HEK293 (cell line): ENCODE data around the gene SH3D19.

Experiments
- CTCF ChIA-PET: fragments of 350-600 bp; formaldehyde crosslinking; extraction: SDS; loops from one replicate; lab custom pipeline; 2021; ENCODE audit warnings: antibody characterized with exemption; lab: Yijun Ruan, JAX
- POLR2A ChIA-PET: fragments of 300-600 bp; formaldehyde crosslinking; extraction: SDS; loops from one replicate; lab custom pipeline; 2020; ENCODE audit warnings: antibody characterized with exemption, inconsistent platforms; lab: Yijun Ruan, JAX
- H3K27ac ChIP-seq: fragments of 200-500 bp; sonication (Bioruptor generic); 2 replicates; pipeline ENCODE4 v1.5.1; 2014; ENCODE audit warnings: low read depth, low read length, control low read depth, inconsistent platforms; ENCODE audit errors: extremely low read depth
- H3K36me3 ChIP-seq, 2 experiments: fragments of 200-500 bp in 1 of 2; sonication (Bioruptor generic) in 1 of 2; 1 replicate in 1 of 2; 2 replicates in 1 of 2; pipeline ENCODE4 v1.5.1; 2014 to 2017; ENCODE audit warnings: inconsistent platforms in 2 of 2, low read length in 2 of 2; ENCODE audit not compliant: control insufficient read depth in 2 of 2, insufficient read depth in 1 of 2
- H3K4me1 ChIP-seq: fragments of 200-500 bp; sonication (Bioruptor generic); 2 replicates; pipeline ENCODE4 v1.5.1; 2014; ENCODE audit warnings: mild to moderate bottlenecking, low read length, inconsistent platforms; ENCODE audit not compliant: control insufficient read depth, insufficient read depth
- H3K4me3 ChIP-seq: 2 replicates; pipeline ENCODE4 v1.5.1; 2011; ENCODE audit warnings: low read depth, mild to moderate bottlenecking, control low read depth, low read length, moderate library complexity
- H3K9me3 ChIP-seq: fragments of 200-500 bp; sonication (Bioruptor generic); 2 replicates; pipeline ENCODE4 v1.5.1; 2014; ENCODE audit warnings: low read depth, low read length, inconsistent platforms; ENCODE audit not compliant: control insufficient read depth, insufficient read depth
- BCL11B ChIP-seq: fragments of 450-650 bp; formaldehyde crosslinking; IDR thresholded peaks from 2 replicates; pipeline ENCODE4 v1.5.1; 2016; ENCODE audit warnings: low read depth, missing biosample characterization, missing genetic modification characterization
- FEZF1 ChIP-seq: fragments of 450-650 bp; formaldehyde crosslinking; IDR thresholded peaks from 2 replicates; pipeline ENCODE4 v1.5.1; 2016; ENCODE audit warnings: missing biosample characterization, missing genetic modification characterization
- KLF7 ChIP-seq: fragments of 450-650 bp; formaldehyde crosslinking; IDR thresholded peaks from 2 replicates; pipeline ENCODE4 v1.5.1; 2016; ENCODE audit warnings: missing biosample characterization, missing genetic modification characterization, borderline replicate concordance
- SCRT2 ChIP-seq: fragments of 450-650 bp; formaldehyde crosslinking; IDR thresholded peaks from 2 replicates; pipeline ENCODE4 v1.5.1; 2016; ENCODE audit warnings: missing biosample characterization, missing genetic modification characterization
- ZNF140 ChIP-seq: fragments of 450-650 bp; formaldehyde crosslinking; IDR thresholded peaks from 2 replicates; pipeline ENCODE4 v1.5.1; 2016; ENCODE audit warnings: missing biosample characterization, missing genetic modification characterization
- ZNF174 ChIP-seq: fragments of 450-650 bp; formaldehyde crosslinking; IDR thresholded peaks from 2 replicates; pipeline ENCODE4 v1.5.0; 2017; ENCODE audit warnings: missing biosample characterization, mild to moderate bottlenecking, missing genetic modification characterization
- ZNF350 ChIP-seq: fragments of 450-650 bp; formaldehyde crosslinking; IDR thresholded peaks from 2 replicates; pipeline ENCODE4 v1.5.0; 2017; ENCODE audit warnings: missing biosample characterization, mild to moderate bottlenecking, missing genetic modification characterization
- ZNF423 ChIP-seq: fragments of 450-650 bp; formaldehyde crosslinking; IDR thresholded peaks from 2 replicates; pipeline ENCODE4 v1.5.1; 2016; ENCODE audit warnings: missing biosample characterization, missing genetic modification characterization
- ZNF521 ChIP-seq: fragments of 450-650 bp; formaldehyde crosslinking; IDR thresholded peaks from 2 replicates; pipeline ENCODE4 v1.5.1; 2017; ENCODE audit warnings: missing biosample characterization, mild to moderate bottlenecking, missing genetic modification characterization
- ZNF571 ChIP-seq: fragments of 450-650 bp; formaldehyde crosslinking; IDR thresholded peaks from 2 replicates; pipeline ENCODE4 v1.5.0; 2017; ENCODE audit warnings: missing biosample characterization, missing genetic modification characterization
- ZNF600 ChIP-seq: fragments of 450-650 bp; formaldehyde crosslinking; IDR thresholded peaks from 2 replicates; pipeline ENCODE4 v1.5.1; 2016; ENCODE audit warnings: missing biosample characterization, missing genetic modification characterization
- ZNF837 ChIP-seq: fragments of 450-650 bp; formaldehyde crosslinking; IDR thresholded peaks from 2 replicates; pipeline ENCODE4 v1.5.1; 2016; ENCODE audit warnings: missing biosample characterization, missing genetic modification characterization
- TF ChIP-seq, protein P1 (sequence below): fragments of 450-650 bp; formaldehyde crosslinking; IDR thresholded peaks from 2 replicates; pipeline ENCODE4 v1.5.1; 2016; ENCODE audit warnings: missing biosample characterization, missing genetic modification characterization
- TF ChIP-seq, protein P2 (sequence below): fragments of 450-650 bp; formaldehyde crosslinking; IDR thresholded peaks from 2 replicates; pipeline ENCODE4 v1.5.1; 2016; ENCODE audit warnings: missing biosample characterization, missing genetic modification characterization
- TF ChIP-seq, protein P3 (sequence below): fragments of 450-650 bp; formaldehyde crosslinking; conservative IDR thresholded peaks from 2 replicates; pipeline ENCODE4 v1.5.1; 2016; ENCODE audit warnings: low read depth, missing biosample characterization, missing genetic modification characterization
- TF ChIP-seq, protein P4 (sequence below): fragments of 450-650 bp; formaldehyde crosslinking; IDR thresholded peaks from 2 replicates; pipeline ENCODE4 v1.5.1; 2016; ENCODE audit warnings: missing biosample characterization, missing genetic modification characterization, low read depth
- TF ChIP-seq, protein P5 (sequence below): fragments of 450-650 bp; formaldehyde crosslinking; IDR thresholded peaks from 2 replicates; pipeline ENCODE4 v1.5.1; 2016; ENCODE audit warnings: missing biosample characterization, missing genetic modification characterization

Gene SH3D19

DNA sequence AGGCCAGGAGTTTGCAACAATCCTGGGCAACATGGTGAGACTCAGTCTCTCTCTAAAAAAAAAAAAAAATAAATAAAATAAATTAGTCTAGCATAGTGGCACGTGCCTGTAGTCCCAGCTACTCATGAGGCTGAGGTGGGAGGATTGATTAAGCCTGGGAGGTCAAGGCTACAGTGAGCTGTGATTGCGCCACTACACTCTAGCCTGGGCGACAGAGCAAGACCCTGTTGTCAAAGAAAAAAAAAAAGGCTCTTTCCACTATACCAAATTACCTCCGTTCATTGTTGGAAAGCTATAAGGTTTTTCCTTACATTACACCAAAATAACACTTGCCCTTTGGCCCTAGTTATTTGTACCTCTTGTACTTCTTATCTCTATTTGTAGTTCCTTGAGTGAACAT, 58.3 kb downstream of the SH3D19 start:
- no peaks in the 10 kb centered on the region for H3K4me1 ChIP-seq
- no peak overlapping the region for H3K4me3 ChIP-seq
- H3K9me3 ChIP-seq: no peaks in the 10 kb centered on the region
- POLR2A ChIA-PET: no interaction called here
- H3K27ac ChIP-seq: no peak overlapping the region
- TF ChIP-seq, protein P1, sequence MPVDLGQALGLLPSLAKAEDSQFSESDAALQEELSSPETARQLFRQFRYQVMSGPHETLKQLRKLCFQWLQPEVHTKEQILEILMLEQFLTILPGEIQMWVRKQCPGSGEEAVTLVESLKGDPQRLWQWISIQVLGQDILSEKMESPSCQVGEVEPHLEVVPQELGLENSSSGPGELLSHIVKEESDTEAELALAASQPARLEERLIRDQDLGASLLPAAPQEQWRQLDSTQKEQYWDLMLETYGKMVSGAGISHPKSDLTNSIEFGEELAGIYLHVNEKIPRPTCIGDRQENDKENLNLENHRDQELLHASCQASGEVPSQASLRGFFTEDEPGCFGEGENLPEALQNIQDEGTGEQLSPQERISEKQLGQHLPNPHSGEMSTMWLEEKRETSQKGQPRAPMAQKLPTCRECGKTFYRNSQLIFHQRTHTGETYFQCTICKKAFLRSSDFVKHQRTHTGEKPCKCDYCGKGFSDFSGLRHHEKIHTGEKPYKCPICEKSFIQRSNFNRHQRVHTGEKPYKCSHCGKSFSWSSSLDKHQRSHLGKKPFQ (tag by site-specific recombination): no peak
- no peak for TF ChIP-seq KLF7 (tag by site-specific recombination)
- TF ChIP-seq, protein P2, sequence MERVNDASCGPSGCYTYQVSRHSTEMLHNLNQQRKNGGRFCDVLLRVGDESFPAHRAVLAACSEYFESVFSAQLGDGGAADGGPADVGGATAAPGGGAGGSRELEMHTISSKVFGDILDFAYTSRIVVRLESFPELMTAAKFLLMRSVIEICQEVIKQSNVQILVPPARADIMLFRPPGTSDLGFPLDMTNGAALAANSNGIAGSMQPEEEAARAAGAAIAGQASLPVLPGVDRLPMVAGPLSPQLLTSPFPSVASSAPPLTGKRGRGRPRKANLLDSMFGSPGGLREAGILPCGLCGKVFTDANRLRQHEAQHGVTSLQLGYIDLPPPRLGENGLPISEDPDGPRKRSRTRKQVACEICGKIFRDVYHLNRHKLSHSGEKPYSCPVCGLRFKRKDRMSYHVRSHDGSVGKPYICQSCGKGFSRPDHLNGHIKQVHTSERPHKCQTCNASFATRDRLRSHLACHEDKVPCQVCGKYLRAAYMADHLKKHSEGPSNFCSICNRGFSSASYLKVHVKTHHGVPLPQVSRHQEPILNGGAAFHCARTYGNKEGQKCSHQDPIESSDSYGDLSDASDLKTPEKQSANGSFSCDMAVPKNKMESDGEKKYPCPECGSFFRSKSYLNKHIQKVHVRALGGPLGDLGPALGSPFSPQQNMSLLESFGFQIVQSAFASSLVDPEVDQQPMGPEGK (tag by site-specific recombination): no peak
- TF ChIP-seq, protein P3, sequence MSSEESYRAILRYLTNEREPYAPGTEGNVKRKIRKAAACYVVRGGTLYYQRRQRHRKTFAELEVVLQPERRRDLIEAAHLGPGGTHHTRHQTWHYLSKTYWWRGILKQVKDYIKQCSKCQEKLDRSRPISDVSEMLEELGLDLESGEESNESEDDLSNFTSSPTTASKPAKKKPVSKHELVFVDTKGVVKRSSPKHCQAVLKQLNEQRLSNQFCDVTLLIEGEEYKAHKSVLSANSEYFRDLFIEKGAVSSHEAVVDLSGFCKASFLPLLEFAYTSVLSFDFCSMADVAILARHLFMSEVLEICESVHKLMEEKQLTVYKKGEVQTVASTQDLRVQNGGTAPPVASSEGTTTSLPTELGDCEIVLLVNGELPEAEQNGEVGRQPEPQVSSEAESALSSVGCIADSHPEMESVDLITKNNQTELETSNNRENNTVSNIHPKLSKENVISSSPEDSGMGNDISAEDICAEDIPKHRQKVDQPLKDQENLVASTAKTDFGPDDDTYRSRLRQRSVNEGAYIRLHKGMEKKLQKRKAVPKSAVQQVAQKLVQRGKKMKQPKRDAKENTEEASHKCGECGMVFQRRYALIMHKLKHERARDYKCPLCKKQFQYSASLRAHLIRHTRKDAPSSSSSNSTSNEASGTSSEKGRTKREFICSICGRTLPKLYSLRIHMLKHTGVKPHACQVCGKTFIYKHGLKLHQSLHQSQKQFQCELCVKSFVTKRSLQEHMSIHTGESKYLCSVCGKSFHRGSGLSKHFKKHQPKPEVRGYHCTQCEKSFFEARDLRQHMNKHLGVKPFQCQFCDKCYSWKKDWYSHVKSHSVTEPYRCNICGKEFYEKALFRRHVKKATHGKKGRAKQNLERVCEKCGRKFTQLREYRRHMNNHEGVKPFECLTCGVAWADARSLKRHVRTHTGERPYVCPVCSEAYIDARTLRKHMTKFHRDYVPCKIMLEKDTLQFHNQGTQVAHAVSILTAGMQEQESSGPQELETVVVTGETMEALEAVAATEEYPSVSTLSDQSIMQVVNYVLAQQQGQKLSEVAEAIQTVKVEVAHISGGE (tag by site-specific recombination): no peak
- TF ChIP-seq ZNF423 (tag by site-specific recombination): no peak
- TF ChIP-seq ZNF350: no peak
- TF ChIP-seq ZNF837 (tag by site-specific recombination): no peak
- no peak for TF ChIP-seq FEZF1 (tag by site-specific recombination)
- TF ChIP-seq ZNF174: no peak
- no peak for TF ChIP-seq BCL11B (tag by site-specific recombination)
- TF ChIP-seq ZNF571 (tag by site-specific recombination): no peak
- TF ChIP-seq, protein P4, sequence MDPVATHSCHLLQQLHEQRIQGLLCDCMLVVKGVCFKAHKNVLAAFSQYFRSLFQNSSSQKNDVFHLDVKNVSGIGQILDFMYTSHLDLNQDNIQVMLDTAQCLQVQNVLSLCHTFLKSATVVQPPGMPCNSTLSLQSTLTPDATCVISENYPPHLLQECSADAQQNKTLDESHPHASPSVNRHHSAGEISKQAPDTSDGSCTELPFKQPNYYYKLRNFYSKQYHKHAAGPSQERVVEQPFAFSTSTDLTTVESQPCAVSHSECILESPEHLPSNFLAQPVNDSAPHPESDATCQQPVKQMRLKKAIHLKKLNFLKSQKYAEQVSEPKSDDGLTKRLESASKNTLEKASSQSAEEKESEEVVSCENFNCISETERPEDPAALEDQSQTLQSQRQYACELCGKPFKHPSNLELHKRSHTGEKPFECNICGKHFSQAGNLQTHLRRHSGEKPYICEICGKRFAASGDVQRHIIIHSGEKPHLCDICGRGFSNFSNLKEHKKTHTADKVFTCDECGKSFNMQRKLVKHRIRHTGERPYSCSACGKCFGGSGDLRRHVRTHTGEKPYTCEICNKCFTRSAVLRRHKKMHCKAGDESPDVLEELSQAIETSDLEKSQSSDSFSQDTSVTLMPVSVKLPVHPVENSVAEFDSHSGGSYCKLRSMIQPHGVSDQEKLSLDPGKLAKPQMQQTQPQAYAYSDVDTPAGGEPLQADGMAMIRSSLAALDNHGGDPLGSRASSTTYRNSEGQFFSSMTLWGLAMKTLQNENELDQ (tag by site-specific recombination): no peak
- no peak for TF ChIP-seq ZNF600 (tag by site-specific recombination)
- no peak for TF ChIP-seq SCRT2 (tag by site-specific recombination)
- TF ChIP-seq ZNF521 (tag by site-specific recombination): no peak
- no peak for TF ChIP-seq ZNF140 (tag by site-specific recombination)
- TF ChIP-seq, protein P5, sequence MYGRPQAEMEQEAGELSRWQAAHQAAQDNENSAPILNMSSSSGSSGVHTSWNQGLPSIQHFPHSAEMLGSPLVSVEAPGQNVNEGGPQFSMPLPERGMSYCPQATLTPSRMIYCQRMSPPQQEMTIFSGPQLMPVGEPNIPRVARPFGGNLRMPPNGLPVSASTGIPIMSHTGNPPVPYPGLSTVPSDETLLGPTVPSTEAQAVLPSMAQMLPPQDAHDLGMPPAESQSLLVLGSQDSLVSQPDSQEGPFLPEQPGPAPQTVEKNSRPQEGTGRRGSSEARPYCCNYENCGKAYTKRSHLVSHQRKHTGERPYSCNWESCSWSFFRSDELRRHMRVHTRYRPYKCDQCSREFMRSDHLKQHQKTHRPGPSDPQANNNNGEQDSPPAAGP (tag by site-specific recombination): no peak
- H3K36me3 ChIP-seq: no peaks in the 10 kb centered on the region; a peak in 1 of 3 replicates
- CTCF ChIA-PET: interaction anchor here (0.7 to 1.4 kb wide), 3 partner anchors 9 to 535 kb away, joined by 3 to 5 read pairs (median 3); no protein-coding TSS in a partner anchor
